Upper lobe of left lung (tissue), 4 donors: ENCODE results near the gene HIKESHI.

Experiments used
- CTCF ChIP-seq, 6 experiments: fragments of 450-650 bp in 4 of 6; fragments of 200-600 bp in 2 of 6; sonication (generic) in 2 of 6; IDR thresholded peaks; one replicate each; pipeline ENCODE4 v1.5.1; 2016 to 2019; ENCODE audit warnings: antibody characterized with exemption in 6 of 6
- POLR2A ChIP-seq, 4 donors: fragments of 450-650 bp; IDR thresholded peaks; one replicate each; pipeline ENCODE4 v1.5.1; 2016 to 2017; ENCODE audit warnings: antibody characterized with exemption in 4 of 4, mild to moderate bottlenecking in 2 of 4

GRCh38 chr11:86302092-86302793 lies at the start of gene HIKESHI:
- peak; percentile 19 to 66 (median 48) for TF ChIP-seq POLR2A (IDR thresholded peaks at IDR 0.05)
- no peak for TF ChIP-seq CTCF (IDR thresholded peaks at IDR 0.05)
